B cell (primary cell): ENCODE data around the gene WWTR1. TPM values are rescaled to one million over a fixed set of nuclear protein-coding genes. Genes with fewer than 3 reads are reported as not detected.

ENCODE experiments used
- ATAC-seq: fragments of 200-7000 bp; cut with Tn5 transposase; one replicate; pipeline ENCODE4 v1.10.0; 2021; ENCODE audit warnings: low read depth, mild to moderate bottlenecking, moderate number of reproducible peaks, moderate library complexity
- CTCF ChIA-PET: fragments of 350-600 bp; sonication (Branson Sonifier 250); formaldehyde crosslinking; loops from one replicate; lab custom pipeline; 2021; ENCODE audit warnings: antibody characterized with exemption, inconsistent platforms; lab: Charles Lee
- POLR2A ChIA-PET: fragments of 350-600 bp; sonication (Branson Sonifier 250); formaldehyde crosslinking; loops from one replicate; lab custom pipeline; 2021; ENCODE audit warnings: antibody characterized with exemption; lab: Charles Lee
- DNase-seq: peaks from one replicate; pipeline ENCODE4 v3.0.0; 2013
- H2AFZ ChIP-seq: 2 replicates; pipeline ENCODE4 v1.6.1; 2012; ENCODE audit warnings: mild to moderate bottlenecking, low read depth, low read length; ENCODE audit not compliant: insufficient read depth, poor library complexity, severe bottlenecking
- H3K27ac ChIP-seq, 2 donors: 1 replicate in 1 of 2; 2 replicates in 1 of 2; pipeline ENCODE4 v1.5.1; 2012 to 2013; ENCODE audit warnings: low read length in 2 of 2, mild to moderate bottlenecking in 2 of 2, moderate library complexity in 1 of 2
- H3K27me3 ChIP-seq, 4 experiments: fragments of 200-600 bp in 1 of 4; sonication (generic) in 1 of 4; replicated peaks in 1 of 4; 1 replicate in 2 of 4; 2 replicates in 2 of 4; pipeline versions ENCODE4 v1.6.1 to v1.7.0; 2013 to 2016; ENCODE audit warnings: low read length in 3 of 4, mild to moderate bottlenecking in 2 of 4, mixed read lengths in 1 of 4, moderate library complexity in 1 of 4; ENCODE audit not compliant: insufficient read depth in 4 of 4, control insufficient read depth in 3 of 4; ENCODE audit errors: control extremely low read depth in 1 of 4
- H3K36me3 ChIP-seq, 2 experiments: replicated peaks in 1 of 2; 1 replicate in 1 of 2; 2 replicates in 1 of 2; pipeline versions ENCODE4 v1.6.1 to v1.7.1; 2013; ENCODE audit warnings: low read length in 1 of 2; ENCODE audit not compliant: insufficient read depth in 2 of 2, control insufficient read depth in 1 of 2; ENCODE audit errors: control extremely low read depth in 1 of 2, extremely low read depth in 1 of 2
- H3K4me1 ChIP-seq, 2 donors: fragments of 200-600 bp in 1 of 2; sonication (generic) in 1 of 2; 1 replicate in 1 of 2; 2 replicates in 1 of 2; pipeline versions ENCODE4 v1.5.1 to v1.6.1; 2013 to 2017; ENCODE audit warnings: low read length in 2 of 2; ENCODE audit not compliant: control insufficient read depth in 2 of 2, insufficient read depth in 2 of 2
- H3K4me2 ChIP-seq: replicated peaks from 2 replicates; pipeline ENCODE3; 2012; ENCODE audit warnings: mild to moderate bottlenecking, low read depth, low read length; ENCODE audit not compliant: poor library complexity, severe bottlenecking
- H3K4me3 ChIP-seq, 5 experiments: fragments of 200-600 bp in 1 of 5; sonication (generic) in 1 of 5; 1 replicate in 3 of 5; 2 replicates in 2 of 5; pipeline versions ENCODE4 v1.5.1 to v1.7.0; 2011 to 2016; ENCODE audit warnings: low read length in 4 of 5, mild to moderate bottlenecking in 4 of 5, low read depth in 2 of 5, control low read depth in 1 of 5, moderate library complexity in 1 of 5; ENCODE audit not compliant: insufficient read depth in 1 of 5; ENCODE audit errors: control extremely low read depth in 1 of 5, extremely low read depth in 1 of 5
- H3K79me2 ChIP-seq: fragments of 200-600 bp; sonication (generic); one replicate; pipeline ENCODE4 v1.6.0; 2016; ENCODE audit warnings: low read length; ENCODE audit not compliant: control insufficient read depth, insufficient read depth
- H3K9ac ChIP-seq: fragments of 200-600 bp; sonication (generic); 2 replicates; pipeline ENCODE4 v1.6.1; 2017; ENCODE audit warnings: mild to moderate bottlenecking, low read length, moderate library complexity
- H3K9me3 ChIP-seq, 3 donors: one replicate each; pipeline versions ENCODE4 v1.6.1 to v1.7.1; 2013; ENCODE audit warnings: low read length in 2 of 3; ENCODE audit not compliant: control insufficient read depth in 2 of 3, insufficient read depth in 1 of 3; ENCODE audit errors: control extremely low read depth in 1 of 3
- H4K20me1 ChIP-seq: 2 replicates; pipeline ENCODE4 v1.6.0; 2012; ENCODE audit warnings: mild to moderate bottlenecking, low read length; ENCODE audit not compliant: insufficient read depth, control insufficient read depth, poor library complexity, severe bottlenecking
- H3K27ac Mint-ChIP-seq: one replicate; pipeline ENCODE4 v1.8.0; 2021; ENCODE audit warnings: mixed read lengths
- H3K27me3 Mint-ChIP-seq: one replicate; pipeline ENCODE4 v1.8.0; 2021; ENCODE audit warnings: mixed read lengths
- H3K4me1 Mint-ChIP-seq: one replicate; pipeline ENCODE4 v1.8.0; 2021; ENCODE audit warnings: mixed read lengths
- H3K4me3 Mint-ChIP-seq: one replicate; pipeline ENCODE4 v1.8.0; 2021; ENCODE audit warnings: mixed read lengths
- H3K9me3 Mint-ChIP-seq: one replicate; pipeline ENCODE4 v1.8.0; 2022; ENCODE audit warnings: mixed read lengths; ENCODE audit not compliant: insufficient read depth
- EZH2 ChIP-seq: IDR thresholded peaks from 2 replicates; pipeline ENCODE4 v1.6.1; 2012; ENCODE audit warnings: borderline replicate concordance, low read depth, mild to moderate bottlenecking, moderate library complexity, low read length; ENCODE audit not compliant: insufficient read depth, poor library complexity, severe bottlenecking
- WGBS: methylation state at CpG from one replicate; pipeline ENCODE4 v1.1.5; 2013; ENCODE audit warnings: missing lambda C conversion rate; ENCODE audit not compliant: insufficient coverage; 5-methylcytosine and 5-hydroxymethylcytosine counted together
- intact Hi-C: fragments of 100-400 bp; cut with micrococcal nuclease; formaldehyde crosslinking; loops from one replicate; pipeline ENCODE4 v1.10.0; 2022
- polyA plus RNA-seq: library from polyadenylated mRNA; depleted of rRNA; stranded (reverse); fragments of >200 nt; gene quantifications from 2 replicates; pipeline ENCODE4 v1.2.3, GENCODE V29; 2012
- total RNA-seq, 2 donors: library from RNA; stranded (reverse); fragments of 120-200 nt in 1 of 2; gene quantifications; 1 replicate in 1 of 2; 2 replicates in 1 of 2; pipeline versions ENCODE4 v1.2.3 to v1.2.4, GENCODE V29; 2013 to 2022
- TF ChIP-seq, protein P1 (sequence below): fragments of 200-600 bp; IDR thresholded peaks from one replicate; pipeline ENCODE4 v1.8.0; 2022; ENCODE audit warnings: antibody characterized with exemption, mild to moderate bottlenecking

The WWTR1 gene
- total and polyA plus RNA-seq, 2 donors (not counting 1 experiment from before 2014, with no cell fraction given), result 0.79 to 2.3 TPM

DNA sequence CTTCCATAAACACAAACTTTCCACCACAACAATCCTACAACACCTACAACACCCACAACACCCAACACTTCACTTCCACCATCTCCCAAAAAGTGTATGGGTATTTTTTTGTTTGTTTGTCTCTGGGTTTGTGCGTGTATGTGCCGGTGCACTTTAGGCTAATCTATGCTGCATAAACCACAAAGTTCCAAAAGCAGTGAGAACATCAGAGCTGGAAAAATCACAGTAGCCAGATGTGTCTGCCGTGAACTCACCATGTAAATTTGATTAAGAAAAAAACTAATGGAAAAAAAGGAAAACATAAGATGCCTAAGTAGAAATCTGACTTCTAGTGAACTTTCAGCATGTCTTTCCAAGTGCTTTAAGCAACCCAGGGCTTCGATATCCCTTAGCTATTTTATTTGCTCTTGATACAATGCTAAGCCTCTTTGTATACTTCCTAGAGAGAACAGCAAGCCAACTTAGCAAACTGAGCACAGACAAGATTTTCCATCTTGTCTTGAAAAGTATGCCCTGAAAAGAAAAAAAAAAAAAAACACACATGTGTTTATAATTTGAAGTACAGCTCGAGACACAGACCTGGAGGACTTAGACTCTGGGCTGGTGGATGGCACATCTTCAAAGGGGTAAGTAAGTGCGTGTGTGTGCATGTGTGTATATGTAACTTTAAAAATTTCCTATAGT lies 91.4 kb downstream of the WWTR1 start:
- H3K27ac ChIP-seq, result no peak overlapping the region
- H3K4me3 ChIP-seq, result no peak overlapping the region
- intact Hi-C loops, result no loop called here
- no peak overlapping the region for H3K4me2 ChIP-seq
- no peak for ATAC-seq
- DNase-seq, result no peak
- no peaks in the 10 kb centered on the region for H4K20me1 ChIP-seq
- Mint-ChIP-seq H3K27ac (no peak overlapping the region), H3K27me3 (no peaks in the 10 kb centered on the region), H3K9me3 (no peaks in the 10 kb centered on the region), H3K4me1 (no peaks in the 10 kb centered on the region), H3K4me3 (no peak overlapping the region)
- ChIA-PET CTCF (interaction anchor here (0.7 kb wide), 1 partner anchor 1259 kb away, joined by 4 read pairs; no protein-coding TSS in a partner anchor), POLR2A (no interaction called here)
- H3K36me3 ChIP-seq, result no peaks in the 10 kb centered on the region
- H3K27me3 ChIP-seq, result no peaks in the 10 kb centered on the region
- H3K79me2 ChIP-seq, result no peaks in the 10 kb centered on the region
- no peak overlapping the region for H2AFZ ChIP-seq
- no peaks in the 10 kb centered on the region for H3K4me1 ChIP-seq
- H3K9ac ChIP-seq, result no peak overlapping the region
- WGBS, result no CpG with 5 or more reads among the region's 6 CpGs
- no peaks in the 10 kb centered on the region for H3K9me3 ChIP-seq
- TF ChIP-seq, protein P1, sequence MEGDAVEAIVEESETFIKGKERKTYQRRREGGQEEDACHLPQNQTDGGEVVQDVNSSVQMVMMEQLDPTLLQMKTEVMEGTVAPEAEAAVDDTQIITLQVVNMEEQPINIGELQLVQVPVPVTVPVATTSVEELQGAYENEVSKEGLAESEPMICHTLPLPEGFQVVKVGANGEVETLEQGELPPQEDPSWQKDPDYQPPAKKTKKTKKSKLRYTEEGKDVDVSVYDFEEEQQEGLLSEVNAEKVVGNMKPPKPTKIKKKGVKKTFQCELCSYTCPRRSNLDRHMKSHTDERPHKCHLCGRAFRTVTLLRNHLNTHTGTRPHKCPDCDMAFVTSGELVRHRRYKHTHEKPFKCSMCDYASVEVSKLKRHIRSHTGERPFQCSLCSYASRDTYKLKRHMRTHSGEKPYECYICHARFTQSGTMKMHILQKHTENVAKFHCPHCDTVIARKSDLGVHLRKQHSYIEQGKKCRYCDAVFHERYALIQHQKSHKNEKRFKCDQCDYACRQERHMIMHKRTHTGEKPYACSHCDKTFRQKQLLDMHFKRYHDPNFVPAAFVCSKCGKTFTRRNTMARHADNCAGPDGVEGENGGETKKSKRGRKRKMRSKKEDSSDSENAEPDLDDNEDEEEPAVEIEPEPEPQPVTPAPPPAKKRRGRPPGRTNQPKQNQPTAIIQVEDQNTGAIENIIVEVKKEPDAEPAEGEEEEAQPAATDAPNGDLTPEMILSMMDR, result no peak
- TF ChIP-seq EZH2, result no peak

DNA sequence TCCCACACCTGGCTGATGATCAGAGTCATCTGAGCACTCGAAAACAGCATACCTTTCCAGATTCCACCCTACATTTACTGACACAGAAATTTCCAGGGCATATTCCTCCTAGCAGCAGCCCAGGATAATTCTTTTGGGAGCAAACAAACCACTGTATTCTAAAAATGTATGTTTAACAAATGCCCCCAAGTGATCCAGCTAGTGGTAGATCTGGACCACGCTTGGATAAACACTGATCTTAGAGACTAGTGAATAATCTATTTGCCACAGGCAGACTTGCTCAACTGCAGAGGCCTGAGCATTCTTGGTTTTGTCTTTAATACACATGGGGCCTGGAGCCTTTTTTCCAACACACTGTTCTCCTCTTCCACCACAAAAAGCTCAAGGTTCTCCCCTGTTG lies 93.7 kb downstream of the WWTR1 start:
- intact Hi-C loops, result no loop called here
- H3K4me1 ChIP-seq, result no peaks in the 10 kb centered on the region
- TF ChIP-seq, protein P1, result no peak
- no peak for TF ChIP-seq EZH2
- no peaks in the 10 kb centered on the region for H3K36me3 ChIP-seq
- DNase-seq, result no peak
- Mint-ChIP-seq H3K4me1 (no peaks in the 10 kb centered on the region), H3K4me3 (no peak overlapping the region), H3K27me3 (no peaks in the 10 kb centered on the region), H3K27ac (no peak overlapping the region), H3K9me3 (no peaks in the 10 kb centered on the region)
- no peaks in the 10 kb centered on the region for H3K9me3 ChIP-seq
- H3K27me3 ChIP-seq, result no peaks in the 10 kb centered on the region
- no peaks in the 10 kb centered on the region for H3K79me2 ChIP-seq
- no peak for ATAC-seq
- no peaks in the 10 kb centered on the region for H4K20me1 ChIP-seq
- ChIA-PET CTCF (no interaction called here), POLR2A (no interaction called here)
- WGBS, result 79% methylated on average over 2 of the region's 2 CpGs
- no peak overlapping the region for H3K4me3 ChIP-seq
- no peak overlapping the region for H3K9ac ChIP-seq
- no peak overlapping the region for H3K27ac ChIP-seq
- H2AFZ ChIP-seq, result no peak overlapping the region
- no peak overlapping the region for H3K4me2 ChIP-seq
